HEK293T (cell line): Measurements from ENCODE around the gene TPP2.

ENCODE experiments used
- BHLHE40 ChIP-seq: fragments of 450-650 bp; IDR thresholded peaks from 2 replicates; pipeline ENCODE4 v1.6.1; 2016; ENCODE audit warnings: mild to moderate bottlenecking, moderate library complexity, borderline replicate concordance
- FOXA1 ChIP-seq: fragments of 450-650 bp; IDR thresholded peaks from 2 replicates; pipeline ENCODE4 v1.6.1; 2016; ENCODE audit warnings: mild to moderate bottlenecking
- FOXM1 ChIP-seq: fragments of 450-650 bp; IDR thresholded peaks from 2 replicates; pipeline ENCODE4 v1.6.1; 2017; ENCODE audit warnings: mild to moderate bottlenecking, borderline replicate concordance
- LEF1 ChIP-seq: fragments of 450-650 bp; IDR thresholded peaks from 2 replicates; pipeline ENCODE4 v1.6.1; 2017; ENCODE audit warnings: mild to moderate bottlenecking, borderline replicate concordance
- SP1 ChIP-seq: fragments of 450-650 bp; IDR thresholded peaks from 2 replicates; pipeline ENCODE4 v1.6.1; 2017
- TARDBP ChIP-seq: fragments of 450-650 bp; IDR thresholded peaks from 2 replicates; pipeline ENCODE4 v1.6.1; 2016
- ZNF384 ChIP-seq: fragments of 450-650 bp; IDR thresholded peaks from 2 replicates; pipeline ENCODE4 v1.6.1; 2016

GRCh38 chr13:102582256-102582655 is 14.5 kb upstream of the TPP2 start:
- TF ChIP-seq FOXA1 (no peak), TARDBP (no peak), LEF1 (no peak), BHLHE40 (no peak), SP1 (no peak), ZNF384 (no peak), FOXM1 (no peak)
